ENCODE results near the gene RMND5A.

Gene RMND5A

GRCh38 chr2:86779971-86780370, 59.9 kb downstream of the RMND5A start:
- DNase-seq (ENCODE audit: low spot score), result no peak
- in situ Hi-C loops (cut with MboI; ENCODE audit: low sequenced_read_pairs, unreplicated experiment), result no loop called here
- no peak for TF ChIP-seq CTCF (IDR thresholded peaks at IDR 0.05; ENCODE audit: borderline replicate concordance, control extremely low read depth, extremely low read depth, insufficient read depth, missing control alignments)

GRCh38 chr2:86781363-86781762, 61.3 kb downstream of the RMND5A start:
- in situ Hi-C loops (cut with MboI; ENCODE audit: low sequenced_read_pairs, unreplicated experiment), result no loop called here
- DNase-seq (ENCODE audit: low spot score), result no peak
- TF ChIP-seq CTCF (IDR thresholded peaks at IDR 0.05; ENCODE audit: borderline replicate concordance, control extremely low read depth, extremely low read depth, insufficient read depth, missing control alignments), result no peak

- in situ Hi-C loops (cut with MboI; ENCODE audit: low sequenced_read_pairs, unreplicated experiment), result no loop called here
- TF ChIP-seq CTCF (IDR thresholded peaks at IDR 0.05; ENCODE audit: borderline replicate concordance, control extremely low read depth, extremely low read depth, insufficient read depth, missing control alignments), result no peak
- no peak for DNase-seq (ENCODE audit: low spot score)
Observed at GRCh38 chr2:86782748-86783147, 62.7 kb downstream of the RMND5A start.

GRCh38 chr2:86783615-86784339, 63.7 kb downstream of the RMND5A start:
- DNase-seq (ENCODE audit: low spot score), result peak; percentile 81
- in situ Hi-C loops (cut with MboI; ENCODE audit: low sequenced_read_pairs, unreplicated experiment), result no loop called here
- no peak for TF ChIP-seq CTCF (IDR thresholded peaks at IDR 0.05; ENCODE audit: borderline replicate concordance, control extremely low read depth, extremely low read depth, insufficient read depth, missing control alignments)

- no peak for DNase-seq (ENCODE audit: low spot score)
- in situ Hi-C loops (cut with MboI; ENCODE audit: low sequenced_read_pairs, unreplicated experiment), result no loop called here
- no peak for TF ChIP-seq CTCF (IDR thresholded peaks at IDR 0.05; ENCODE audit: borderline replicate concordance, control extremely low read depth, extremely low read depth, insufficient read depth, missing control alignments)
Observed at GRCh38 chr2:86785456-86785855, 65.4 kb downstream of the RMND5A start.

- no peak for DNase-seq (ENCODE audit: low spot score)
- TF ChIP-seq CTCF (IDR thresholded peaks at IDR 0.05; ENCODE audit: borderline replicate concordance, control extremely low read depth, extremely low read depth, insufficient read depth, missing control alignments), result no peak
- in situ Hi-C loops (cut with MboI; ENCODE audit: low sequenced_read_pairs, unreplicated experiment), result no loop called here
Observed at GRCh38 chr2:86786001-86786536, 66.0 kb downstream of the RMND5A start.
